Measurements from ENCODE around the gene TMIGD3.
A peak's percentile ranks its signal among the peaks of the same experiment; 100 is the strongest.

Gene TMIGD3

DNA sequence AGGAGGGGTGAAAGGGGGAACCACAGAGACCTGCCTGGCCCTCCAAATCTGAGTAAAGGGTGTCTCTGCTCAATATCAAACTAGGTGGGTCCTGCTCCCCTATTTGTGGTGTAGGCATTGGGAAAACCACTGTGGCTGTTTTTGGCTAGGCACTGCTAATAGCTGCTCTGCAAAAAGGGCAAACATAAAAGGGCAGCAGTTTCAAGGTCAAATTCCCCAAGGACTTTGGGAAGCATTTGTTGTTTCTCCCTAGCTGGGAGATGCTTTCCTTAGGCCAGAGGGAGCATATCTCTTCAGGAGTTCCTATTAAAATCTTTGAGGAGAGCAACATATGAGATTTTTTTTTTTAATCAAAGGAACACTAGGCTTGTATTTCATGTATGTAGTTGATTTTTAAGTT is 27.2 kb downstream of the TMIGD3 start:
- H3F3A ChIP-seq (ENCODE audit: control insufficient read depth, insufficient read depth), result peaks cover 7% of the 10 kb centered on the region
- H3K4me2 ChIP-seq (ENCODE audit: low read length), result peak overlapping the region; percentile 66
- H3K4me3 ChIP-seq (ENCODE audit: low read length), result peak overlapping the region; percentile 43
- TF ChIP-seq, protein P1, sequence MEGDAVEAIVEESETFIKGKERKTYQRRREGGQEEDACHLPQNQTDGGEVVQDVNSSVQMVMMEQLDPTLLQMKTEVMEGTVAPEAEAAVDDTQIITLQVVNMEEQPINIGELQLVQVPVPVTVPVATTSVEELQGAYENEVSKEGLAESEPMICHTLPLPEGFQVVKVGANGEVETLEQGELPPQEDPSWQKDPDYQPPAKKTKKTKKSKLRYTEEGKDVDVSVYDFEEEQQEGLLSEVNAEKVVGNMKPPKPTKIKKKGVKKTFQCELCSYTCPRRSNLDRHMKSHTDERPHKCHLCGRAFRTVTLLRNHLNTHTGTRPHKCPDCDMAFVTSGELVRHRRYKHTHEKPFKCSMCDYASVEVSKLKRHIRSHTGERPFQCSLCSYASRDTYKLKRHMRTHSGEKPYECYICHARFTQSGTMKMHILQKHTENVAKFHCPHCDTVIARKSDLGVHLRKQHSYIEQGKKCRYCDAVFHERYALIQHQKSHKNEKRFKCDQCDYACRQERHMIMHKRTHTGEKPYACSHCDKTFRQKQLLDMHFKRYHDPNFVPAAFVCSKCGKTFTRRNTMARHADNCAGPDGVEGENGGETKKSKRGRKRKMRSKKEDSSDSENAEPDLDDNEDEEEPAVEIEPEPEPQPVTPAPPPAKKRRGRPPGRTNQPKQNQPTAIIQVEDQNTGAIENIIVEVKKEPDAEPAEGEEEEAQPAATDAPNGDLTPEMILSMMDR (IDR thresholded peaks at IDR 0.05; ENCODE audit: low read depth, low read length, poor library complexity, severe bottlenecking), result no peak
- no peak for TF ChIP-seq EZH2phosphoT487 (IDR thresholded peaks at IDR 0.05; ENCODE audit: borderline replicate concordance, low read length)
- peaks cover 4% of the 10 kb centered on the region; the same call in 1 of the 2 replicates for H3K36me3 ChIP-seq (ENCODE audit: control insufficient read depth, low read length)
- H3K27ac ChIP-seq (ENCODE audit: low read depth, low read length), result no peak overlapping the region
- H3K27me3 ChIP-seq (ENCODE audit: control insufficient read depth, low read length), result no peaks in the 10 kb centered on the region
- H3K9me2 ChIP-seq (replicated peaks; ENCODE audit: control insufficient read depth, low read length), result no peaks in the 10 kb centered on the region
- H4K20me1 ChIP-seq (ENCODE audit: control insufficient read depth, insufficient read depth, low read depth, low read length), result no peaks in the 10 kb centered on the region
- no peaks in the 10 kb centered on the region for H3K79me2 ChIP-seq (ENCODE audit: control insufficient read depth, low read length)
- no peaks in the 10 kb centered on the region for H3K9me3 ChIP-seq (ENCODE audit: control insufficient read depth, insufficient read depth, low read length)
- H3K4me1 ChIP-seq (ENCODE audit: control insufficient read depth, low read length), result peaks cover 51% of the 10 kb centered on the region

DNA sequence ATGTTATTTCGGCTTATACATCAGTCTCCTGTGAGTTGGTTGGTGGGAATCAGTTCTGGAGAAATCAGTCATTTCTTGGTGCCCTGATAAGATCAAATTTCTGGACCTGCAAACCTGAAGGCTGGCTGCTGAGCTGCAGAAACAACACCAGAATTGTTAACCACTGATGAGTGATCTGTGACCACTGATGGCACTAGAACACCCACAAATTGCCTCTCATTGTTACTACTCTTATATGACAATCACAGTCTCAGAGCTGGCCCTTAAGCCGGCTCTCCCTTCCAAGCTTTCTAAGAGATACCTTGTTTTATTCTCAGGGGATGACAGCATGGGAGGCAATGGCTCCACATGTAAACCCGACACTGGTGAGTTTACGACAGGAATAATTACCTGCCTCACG is 27.7 kb downstream of the TMIGD3 start:
- peaks cover 10% of the 10 kb centered on the region for H3F3A ChIP-seq (ENCODE audit: control insufficient read depth, insufficient read depth)
- peaks cover 4% of the 10 kb centered on the region; the same call in 1 of the 2 replicates for H3K36me3 ChIP-seq (ENCODE audit: control insufficient read depth, low read length)
- no peaks in the 10 kb centered on the region for H3K9me3 ChIP-seq (ENCODE audit: control insufficient read depth, insufficient read depth, low read length)
- no peaks in the 10 kb centered on the region for H3K27me3 ChIP-seq (ENCODE audit: control insufficient read depth, low read length)
- peaks cover 56% of the 10 kb centered on the region for H3K4me1 ChIP-seq (ENCODE audit: control insufficient read depth, low read length)
- peak overlapping the region; percentile 66 for H3K4me2 ChIP-seq (ENCODE audit: low read length)
- 0 out of 2 replicates have a peak overlapping the region, but pooled peaks have one; percentile 0 for H3K4me3 ChIP-seq (ENCODE audit: low read length)
- H3K27ac ChIP-seq (ENCODE audit: low read depth, low read length), result no peak overlapping the region
- TF ChIP-seq, protein P1 (IDR thresholded peaks at IDR 0.05; ENCODE audit: low read depth, low read length, poor library complexity, severe bottlenecking), result no peak
- no peak for TF ChIP-seq EZH2phosphoT487 (IDR thresholded peaks at IDR 0.05; ENCODE audit: borderline replicate concordance, low read length)
- H3K9me2 ChIP-seq (replicated peaks; ENCODE audit: control insufficient read depth, low read length), result no peaks in the 10 kb centered on the region
- no peaks in the 10 kb centered on the region for H4K20me1 ChIP-seq (ENCODE audit: control insufficient read depth, insufficient read depth, low read depth, low read length)
- no peaks in the 10 kb centered on the region for H3K79me2 ChIP-seq (ENCODE audit: control insufficient read depth, low read length)

DNA sequence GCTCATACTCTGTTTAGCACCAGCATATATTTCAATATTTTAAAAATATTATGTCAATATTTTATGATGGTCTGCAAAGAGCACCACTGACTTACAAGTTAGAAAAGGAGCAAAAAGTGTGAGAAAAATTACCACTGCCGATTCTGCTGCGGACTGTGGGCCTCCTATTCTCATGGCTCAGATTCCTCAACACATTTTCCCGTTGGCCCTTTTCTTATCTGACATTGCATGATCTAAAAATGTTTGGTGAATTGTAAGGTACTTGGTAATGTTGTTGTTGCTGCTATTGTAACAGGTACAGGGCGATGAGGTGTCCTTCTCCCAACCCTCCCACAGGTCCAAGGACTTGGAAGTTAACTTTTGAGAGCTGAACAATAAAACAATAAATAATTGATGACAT is 28.9 kb downstream of the TMIGD3 start:
- Histone ChIP-seq H4K20me1 (ENCODE audit: control insufficient read depth, insufficient read depth, low read depth, low read length) (no peaks in the 10 kb centered on the region), H3F3A (ENCODE audit: control insufficient read depth, insufficient read depth) (peaks cover 10% of the 10 kb centered on the region), H3K9me2 (replicated peaks; ENCODE audit: control insufficient read depth, low read length) (no peaks in the 10 kb centered on the region), H3K4me2 (ENCODE audit: low read length) (peak overlapping the region; percentile 66), H3K27ac (ENCODE audit: low read depth, low read length) (no peak overlapping the region), H3K27me3 (ENCODE audit: control insufficient read depth, low read length) (no peaks in the 10 kb centered on the region), H3K4me3 (ENCODE audit: low read length) (peak overlapping the region; percentile 53), H3K4me1 (ENCODE audit: control insufficient read depth, low read length) (peaks cover 68% of the 10 kb centered on the region), H3K36me3 (ENCODE audit: control insufficient read depth, low read length) (peaks cover 13% of the 10 kb centered on the region), H3K79me2 (ENCODE audit: control insufficient read depth, low read length) (no peaks in the 10 kb centered on the region), H3K9me3 (ENCODE audit: control insufficient read depth, insufficient read depth, low read length) (no peaks in the 10 kb centered on the region)
- TF ChIP-seq EZH2phosphoT487 (IDR thresholded peaks at IDR 0.05; ENCODE audit: borderline replicate concordance, low read length), result no peak
- TF ChIP-seq, protein P1 (IDR thresholded peaks at IDR 0.05; ENCODE audit: low read depth, low read length, poor library complexity, severe bottlenecking), result no peak
